MM.1S (cell line): ENCODE data around the gene SLC44A1.

Experiments
- DNase-seq: peaks from one replicate; pipeline ENCODE4 v3.0.0-alpha.2; 2015
- H2AFZ ChIP-seq: fragments of 300-600 bp; sonication (generic); 2 replicates; pipeline ENCODE4 v1.6.0; 2016; ENCODE audit warnings: antibody characterized with exemption, low read length
- H3F3A ChIP-seq: fragments of 300-600 bp; sonication (generic); 2 replicates; pipeline ENCODE4 v1.6.1; 2016; ENCODE audit warnings: mild to moderate bottlenecking, antibody characterized with exemption, low read length, moderate library complexity, mixed read lengths; ENCODE audit not compliant: insufficient read depth
- H3K27ac ChIP-seq: fragments of 300-600 bp; sonication (generic); 2 replicates; pipeline ENCODE4 v1.5.1; 2016; ENCODE audit warnings: mild to moderate bottlenecking, low read length
- H3K27me3 ChIP-seq: fragments of 300-600 bp; sonication (generic); replicated peaks from 2 replicates; pipeline ENCODE4 v1.6.0; 2016; ENCODE audit warnings: low read length; ENCODE audit not compliant: insufficient read depth
- H3K36me3 ChIP-seq: fragments of 300-600 bp; sonication (generic); replicated peaks from 2 replicates; pipeline ENCODE4 v1.6.1; 2016; ENCODE audit warnings: mild to moderate bottlenecking, low read length, mixed read lengths; ENCODE audit not compliant: insufficient read depth
- H3K4me1 ChIP-seq: fragments of 300-600 bp; sonication (generic); 2 replicates; pipeline ENCODE4 v1.6.1; 2016; ENCODE audit warnings: low read length, mixed read lengths
- H3K4me2 ChIP-seq: fragments of 300-600 bp; sonication (generic); 2 replicates; pipeline ENCODE4 v1.6.0; 2016; ENCODE audit warnings: low read depth, low read length
- H3K4me3 ChIP-seq: fragments of 300-600 bp; sonication (generic); 2 replicates; pipeline ENCODE4 v1.5.1; 2016; ENCODE audit warnings: low read length, mixed read lengths
- H3K79me2 ChIP-seq: fragments of 300-600 bp; sonication (generic); 2 replicates; pipeline ENCODE4 v1.6.1; 2016; ENCODE audit warnings: mixed run types, low read length, mixed read lengths
- H3K9ac ChIP-seq: fragments of 300-600 bp; sonication (generic); 2 replicates; pipeline ENCODE4 v1.6.1; 2016; ENCODE audit warnings: low read length, mixed read lengths
- H3K9me2 ChIP-seq: fragments of 300-600 bp; sonication (generic); replicated peaks from 2 replicates; pipeline ENCODE4 v1.6.1; 2016; ENCODE audit warnings: mild to moderate bottlenecking, low read length, mixed read lengths; ENCODE audit not compliant: insufficient read depth
- H3K9me3 ChIP-seq: fragments of 300-600 bp; sonication (generic); replicated peaks from 2 replicates; pipeline ENCODE4 v1.6.1; 2016; ENCODE audit warnings: mild to moderate bottlenecking, low read length, mixed read lengths; ENCODE audit not compliant: insufficient read depth
- H4K20me1 ChIP-seq: fragments of 300-600 bp; sonication (generic); 2 replicates; pipeline ENCODE4 v1.6.1; 2016; ENCODE audit warnings: mild to moderate bottlenecking, low read length, moderate library complexity, mixed read lengths; ENCODE audit not compliant: insufficient read depth
- EZH2 ChIP-seq: fragments of 300-600 bp; sonication (generic); optimal IDR thresholded peaks from 2 replicates; pipeline ENCODE3; 2017; ENCODE audit warnings: low read depth, mild to moderate bottlenecking, antibody characterized with exemption, low read length, mixed read lengths
- EZH2phosphoT487 ChIP-seq: fragments of 300-600 bp; sonication (generic); IDR thresholded peaks from 2 replicates; pipeline ENCODE4 v1.6.1; 2018; ENCODE audit warnings: antibody characterized with exemption, low read length
- TF ChIP-seq, protein P1 (sequence below): fragments of 300-600 bp; sonication (generic); IDR thresholded peaks from 2 replicates; pipeline ENCODE4 v1.5.1; 2016; ENCODE audit warnings: antibody characterized with exemption, low read length, mixed read lengths

Gene SLC44A1

DNA sequence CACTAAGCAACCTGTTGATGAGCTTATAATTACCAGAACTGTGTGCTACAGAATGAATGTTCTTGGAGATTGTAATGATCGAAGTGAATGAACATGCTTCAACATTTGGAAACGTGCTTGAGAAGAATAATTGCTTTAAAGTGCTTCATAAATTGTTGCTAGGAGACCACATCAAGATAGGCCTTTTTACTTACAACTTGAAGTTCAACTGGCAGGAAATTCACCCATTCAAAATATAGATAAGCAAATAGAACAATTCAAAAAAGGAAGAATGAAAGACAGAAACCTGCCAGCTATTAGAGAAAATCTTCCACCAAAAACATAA lies 38.0 kb upstream of the SLC44A1 start:
- TF ChIP-seq, protein P1, sequence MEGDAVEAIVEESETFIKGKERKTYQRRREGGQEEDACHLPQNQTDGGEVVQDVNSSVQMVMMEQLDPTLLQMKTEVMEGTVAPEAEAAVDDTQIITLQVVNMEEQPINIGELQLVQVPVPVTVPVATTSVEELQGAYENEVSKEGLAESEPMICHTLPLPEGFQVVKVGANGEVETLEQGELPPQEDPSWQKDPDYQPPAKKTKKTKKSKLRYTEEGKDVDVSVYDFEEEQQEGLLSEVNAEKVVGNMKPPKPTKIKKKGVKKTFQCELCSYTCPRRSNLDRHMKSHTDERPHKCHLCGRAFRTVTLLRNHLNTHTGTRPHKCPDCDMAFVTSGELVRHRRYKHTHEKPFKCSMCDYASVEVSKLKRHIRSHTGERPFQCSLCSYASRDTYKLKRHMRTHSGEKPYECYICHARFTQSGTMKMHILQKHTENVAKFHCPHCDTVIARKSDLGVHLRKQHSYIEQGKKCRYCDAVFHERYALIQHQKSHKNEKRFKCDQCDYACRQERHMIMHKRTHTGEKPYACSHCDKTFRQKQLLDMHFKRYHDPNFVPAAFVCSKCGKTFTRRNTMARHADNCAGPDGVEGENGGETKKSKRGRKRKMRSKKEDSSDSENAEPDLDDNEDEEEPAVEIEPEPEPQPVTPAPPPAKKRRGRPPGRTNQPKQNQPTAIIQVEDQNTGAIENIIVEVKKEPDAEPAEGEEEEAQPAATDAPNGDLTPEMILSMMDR = no peak
- TF ChIP-seq EZH2phosphoT487 = no peak
- no peak for TF ChIP-seq EZH2
- H3K9me3 ChIP-seq = no peaks in the 10 kb centered on the region
- no peak for DNase-seq
- H3K36me3 ChIP-seq = no peaks in the 10 kb centered on the region
- H2AFZ ChIP-seq = no peak overlapping the region
- H3K79me2 ChIP-seq = no peaks in the 10 kb centered on the region
- H3K4me1 ChIP-seq = no peaks in the 10 kb centered on the region
- H3K9me2 ChIP-seq = no peaks in the 10 kb centered on the region
- H3K27ac ChIP-seq = no peak overlapping the region
- no peak overlapping the region for H3K9ac ChIP-seq
- no peak overlapping the region for H3K4me2 ChIP-seq
- H3K27me3 ChIP-seq = no peaks in the 10 kb centered on the region
- H4K20me1 ChIP-seq = no peaks in the 10 kb centered on the region
- H3F3A ChIP-seq = no peaks in the 10 kb centered on the region
- H3K4me3 ChIP-seq = no peak overlapping the region

DNA sequence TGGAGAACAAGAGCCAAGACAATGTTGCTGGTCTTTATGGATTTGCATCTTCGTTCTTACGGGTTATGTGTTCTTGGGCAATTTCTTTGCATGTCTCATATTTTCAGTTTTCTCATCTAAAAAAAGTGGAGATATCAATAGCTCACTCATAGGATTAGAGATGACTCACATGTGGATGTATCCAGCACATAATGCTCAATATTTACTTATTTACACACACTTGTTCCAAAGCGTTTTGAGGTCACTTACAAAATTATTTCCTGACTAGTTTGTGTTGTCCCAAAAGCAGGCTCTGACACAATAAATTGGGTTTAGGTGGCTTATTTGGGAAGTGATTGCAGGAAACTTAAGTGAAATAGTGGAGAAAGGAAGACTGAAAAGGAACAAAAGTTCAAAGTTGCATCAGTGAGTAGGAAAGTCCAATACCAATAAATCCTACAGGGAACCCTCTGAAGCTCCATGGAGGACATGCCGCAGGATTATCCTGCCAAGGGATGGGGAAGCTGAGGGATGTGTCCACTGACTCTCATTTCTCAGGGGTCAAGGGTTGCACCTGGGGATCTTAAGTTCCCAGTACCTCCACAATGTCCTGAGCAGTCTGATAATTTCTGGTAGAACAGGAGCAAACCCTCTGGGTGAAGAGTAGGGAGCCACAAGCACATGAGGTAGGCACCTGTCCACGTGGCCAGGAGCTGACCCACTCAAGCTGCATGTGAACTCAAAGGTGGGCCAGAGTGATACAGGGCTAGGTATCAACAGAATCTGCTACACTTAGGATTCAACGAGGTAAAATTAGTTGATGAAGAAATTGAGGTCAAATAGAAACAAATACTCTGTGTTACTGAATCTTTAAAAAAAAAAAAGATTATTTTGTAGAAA lies 37.4 kb upstream of the SLC44A1 start:
- H3K9me3 ChIP-seq = no peaks in the 10 kb centered on the region
- H3K27me3 ChIP-seq = no peaks in the 10 kb centered on the region
- TF ChIP-seq EZH2 (no peak), EZH2phosphoT487 (no peak)
- TF ChIP-seq, protein P1 = no peak
- H3K4me1 ChIP-seq = no peaks in the 10 kb centered on the region
- H3K9ac ChIP-seq = no peak overlapping the region
- no peaks in the 10 kb centered on the region for H3K79me2 ChIP-seq
- no peak overlapping the region for H3K27ac ChIP-seq
- no peak overlapping the region for H3K4me3 ChIP-seq
- H3K9me2 ChIP-seq = no peaks in the 10 kb centered on the region
- H3K36me3 ChIP-seq = no peaks in the 10 kb centered on the region
- DNase-seq = no peak
- H4K20me1 ChIP-seq = no peaks in the 10 kb centered on the region
- no peak overlapping the region for H2AFZ ChIP-seq
- H3K4me2 ChIP-seq = no peak overlapping the region
- H3F3A ChIP-seq = no peaks in the 10 kb centered on the region

DNA sequence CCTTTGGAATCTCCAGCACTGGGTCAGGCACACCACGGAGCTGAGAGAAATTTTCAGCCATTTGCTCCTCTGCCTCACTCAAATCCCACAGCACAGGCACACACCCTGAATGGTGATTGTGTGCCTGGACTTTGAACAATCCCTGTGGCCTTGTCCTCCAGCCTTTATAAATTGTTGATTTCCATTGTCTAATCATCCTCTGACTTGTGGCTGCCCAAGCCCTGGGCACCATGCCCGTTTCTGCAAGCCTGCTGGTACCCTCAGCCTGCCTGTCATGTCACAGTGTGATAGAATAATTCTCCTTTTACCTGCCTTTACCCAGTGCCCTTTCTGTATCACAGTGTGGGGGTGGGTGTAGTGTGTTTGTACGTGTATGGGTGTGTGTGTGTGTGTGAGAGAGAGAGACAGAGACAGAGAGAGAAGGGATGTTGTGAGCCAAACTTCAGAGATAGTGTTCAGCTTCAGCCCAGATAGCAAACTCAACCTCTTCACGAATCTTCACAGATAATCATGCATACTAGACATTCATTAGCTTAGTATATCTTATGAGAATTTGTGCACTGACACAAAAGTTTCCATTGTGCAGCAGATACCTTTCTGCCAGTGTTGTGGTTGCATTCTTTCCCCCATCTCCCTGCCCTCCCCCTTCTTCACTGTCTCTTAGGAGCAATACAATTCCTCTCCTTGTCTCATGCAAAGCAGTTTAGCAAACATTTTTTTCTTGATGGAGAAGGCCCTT lies 27.8 kb upstream of the SLC44A1 start:
- Histone ChIP-seq H3K9me2 (no peaks in the 10 kb centered on the region), H3K4me3 (no peak overlapping the region), H3K9ac (no peak overlapping the region), H2AFZ (no peak overlapping the region), H3K36me3 (no peaks in the 10 kb centered on the region), H3K4me1 (no peaks in the 10 kb centered on the region), H3F3A (no peaks in the 10 kb centered on the region), H3K9me3 (no peaks in the 10 kb centered on the region), H3K27me3 (no peaks in the 10 kb centered on the region), H4K20me1 (no peaks in the 10 kb centered on the region), H3K27ac (no peak overlapping the region), H3K79me2 (no peaks in the 10 kb centered on the region), H3K4me2 (no peak overlapping the region)
- DNase-seq = no peak
- no peak for TF ChIP-seq EZH2
